Subcutaneous abdominal adipose tissue (tissue), 5 donors: ENCODE data around the gene TMEM151A.
A peak's percentile ranks its signal among the peaks of the same experiment; 100 is the strongest.

Source experiments
- H3K27ac ChIP-seq: one replicate; pipeline ENCODE4 v1.7.0; 2013; ENCODE audit warnings: low read depth, mild to moderate bottlenecking, inconsistent platforms, low read length, moderate library complexity
- H3K27me3 ChIP-seq, 5 donors: one replicate each; pipeline ENCODE4 v1.7.0; 2013; ENCODE audit warnings: low read length in 5 of 5, inconsistent platforms in 1 of 5; ENCODE audit not compliant: control insufficient read depth in 5 of 5, insufficient read depth in 4 of 5
- H3K36me3 ChIP-seq, 5 donors: one replicate each; pipeline ENCODE4 v1.7.0; 2013; ENCODE audit warnings: low read length in 5 of 5; ENCODE audit not compliant: control insufficient read depth in 5 of 5, insufficient read depth in 5 of 5
- H3K4me1 ChIP-seq, 5 donors: one replicate each; pipeline ENCODE4 v1.7.0; 2013; ENCODE audit warnings: low read length in 5 of 5, mild to moderate bottlenecking in 3 of 5, moderate library complexity in 1 of 5; ENCODE audit not compliant: control insufficient read depth in 5 of 5, insufficient read depth in 5 of 5
- H3K4me3 ChIP-seq, 5 donors: one replicate each; pipeline ENCODE4 v1.7.0; 2013; ENCODE audit warnings: low read length in 5 of 5, low read depth in 1 of 5
- H3K9ac ChIP-seq, 5 donors: one replicate each; pipeline ENCODE4 v1.7.0; 2013; ENCODE audit warnings: low read length in 5 of 5, mild to moderate bottlenecking in 4 of 5, moderate library complexity in 3 of 5
- H3K9me3 ChIP-seq, 5 donors: one replicate each; pipeline ENCODE4 v1.7.0; 2013; ENCODE audit warnings: low read length in 5 of 5; ENCODE audit not compliant: control insufficient read depth in 5 of 5
- donor health status: healthy.
- donor health status: healthy.
- donor health status: healthy.
- donor health status: healthy.
- donor health status: healthy.

TMEM151A gene

DNA sequence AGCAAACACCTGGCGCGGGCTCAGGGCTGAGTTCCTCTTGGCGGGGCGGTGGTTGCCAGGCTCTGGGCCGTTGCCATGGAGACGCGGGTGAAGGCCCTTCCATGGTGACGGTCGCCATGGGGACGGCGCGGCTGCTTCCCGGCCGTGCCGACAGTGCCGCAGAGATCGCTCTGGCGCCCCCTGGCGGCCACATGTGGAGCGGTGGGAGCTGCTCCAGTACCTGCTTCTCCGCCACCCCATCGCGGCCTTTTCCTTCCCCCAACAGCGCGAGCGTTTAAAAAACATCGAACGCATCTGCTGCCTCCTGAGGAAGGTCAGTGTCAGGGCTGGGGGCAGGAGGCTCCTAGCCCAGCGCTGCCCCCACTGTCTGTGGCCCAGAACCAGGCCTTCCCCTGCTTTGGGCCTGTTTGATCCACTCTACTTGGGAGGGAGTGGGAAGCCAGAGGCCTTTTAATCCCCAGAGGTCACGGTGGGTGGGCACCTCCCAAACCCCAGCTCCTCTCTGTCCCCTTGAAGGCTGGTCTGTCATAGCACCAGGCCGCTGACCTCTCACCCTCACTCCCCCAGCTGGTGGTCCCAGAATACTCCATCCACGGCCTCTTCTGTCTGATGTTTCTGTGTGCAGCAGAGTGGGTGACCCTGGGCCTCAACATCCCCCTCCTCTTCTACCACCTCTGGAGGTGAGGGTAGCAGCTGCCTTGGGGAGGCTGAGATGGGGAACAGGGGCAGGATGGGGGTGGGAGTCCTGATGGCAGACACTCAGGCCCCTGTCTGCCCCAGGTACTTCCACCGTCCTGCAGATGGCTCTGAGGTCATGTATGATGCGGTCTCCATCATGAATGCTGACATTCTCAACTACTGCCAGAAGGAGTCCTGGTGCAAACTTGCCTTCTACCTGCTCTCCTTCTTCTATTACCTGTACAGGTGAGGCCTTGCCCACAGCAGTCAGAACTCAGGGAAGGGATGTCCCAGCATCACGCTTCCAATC is 8.9 kb upstream of the TMEM151A start:
- H3K4me3 ChIP-seq, result no peak overlapping the region
- H3K4me1 ChIP-seq, result peaks cover 1 to 27% (median 15%) of the 10 kb centered on the region in 5 donors
- no peak overlapping the region for H3K27ac ChIP-seq
- peaks cover 0 to 8% (median 3%) of the 10 kb centered on the region in 5 donors for H3K27me3 ChIP-seq
- H3K9me3 ChIP-seq, result no peaks in the 10 kb centered on the region
- peaks cover 0 to 28% (median 11%) of the 10 kb centered on the region in 5 donors for H3K36me3 ChIP-seq
- peak overlapping the region in 1 of 5 donors; percentile 59 for H3K9ac ChIP-seq

DNA sequence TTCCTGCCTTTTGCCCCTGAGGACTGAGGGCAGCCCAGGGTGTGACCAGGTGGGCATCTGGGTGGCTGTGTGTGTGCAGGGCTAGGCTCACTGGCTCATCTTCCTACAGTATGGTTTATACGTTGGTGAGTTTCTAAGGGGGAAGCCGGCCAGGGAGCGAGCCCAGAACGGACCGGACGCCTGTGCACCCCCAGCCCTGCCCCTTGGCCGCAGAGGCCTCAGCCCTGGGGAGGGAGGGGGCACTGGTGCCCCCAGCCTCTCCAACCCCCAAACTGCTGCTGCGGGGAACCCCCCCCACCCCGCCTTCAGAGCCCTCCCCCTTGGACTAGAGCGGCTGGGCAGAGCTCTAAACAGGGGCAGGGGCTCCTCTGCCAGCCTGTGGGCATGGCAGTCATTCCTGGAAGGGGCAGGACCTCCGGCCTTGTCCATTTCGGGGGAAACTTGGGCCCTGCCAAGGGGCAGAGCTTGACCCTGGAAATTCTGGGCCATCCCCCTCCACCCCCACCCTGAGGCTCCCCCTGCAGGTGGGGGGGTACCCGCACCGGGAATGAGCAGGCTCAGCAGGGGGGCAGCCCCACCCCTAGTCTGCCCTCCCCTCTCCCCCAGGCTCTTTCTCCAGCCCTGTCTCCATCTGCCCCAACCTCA is 8.1 kb upstream of the TMEM151A start:
- Histone ChIP-seq H3K27me3 (peaks cover 0 to 8% (median 3%) of the 10 kb centered on the region in 5 donors), H3K9ac (no peak overlapping the region), H3K9me3 (no peaks in the 10 kb centered on the region), H3K36me3 (peaks cover 0 to 28% (median 11%) of the 10 kb centered on the region in 5 donors), H3K27ac (no peak overlapping the region), H3K4me3 (no peak overlapping the region), H3K4me1 (peaks cover 1 to 34% (median 22%) of the 10 kb centered on the region in 5 donors)

DNA sequence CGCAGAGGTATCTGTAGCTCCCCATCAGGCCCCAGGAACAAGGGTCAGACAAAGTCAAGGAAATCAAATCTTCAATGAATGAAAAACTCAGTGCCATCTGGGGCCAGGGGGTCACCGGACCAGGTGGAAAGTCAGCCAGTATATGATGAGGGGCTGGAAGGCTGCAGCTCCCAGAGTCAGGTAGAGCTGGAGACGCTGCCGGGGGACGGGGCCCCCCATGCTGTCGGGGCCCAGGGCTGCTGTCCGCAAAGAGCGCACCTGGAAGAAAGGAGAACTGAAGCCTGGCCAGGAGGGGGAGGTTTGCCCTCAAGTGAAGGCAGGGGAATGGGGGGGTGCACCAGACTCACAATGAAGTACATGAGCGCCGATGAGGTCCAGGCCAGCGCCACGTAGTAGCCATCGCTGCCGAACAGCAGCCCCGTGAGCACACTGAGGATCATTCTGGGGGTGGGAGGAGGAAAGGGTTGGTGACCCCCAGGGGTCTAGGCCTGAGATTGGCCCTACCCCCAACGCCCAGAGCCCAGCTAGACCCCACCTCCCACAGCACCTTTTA is 7.1 kb upstream of the TMEM151A start:
- Histone ChIP-seq H3K9ac (no peak overlapping the region), H3K36me3 (peaks cover 0 to 28% (median 11%) of the 10 kb centered on the region in 5 donors), H3K27me3 (peaks cover 0 to under 1% (median 0%) of the 10 kb centered on the region in 5 donors), H3K9me3 (no peaks in the 10 kb centered on the region), H3K4me1 (peaks cover 3 to 40% (median 27%) of the 10 kb centered on the region in 5 donors), H3K27ac (no peak overlapping the region), H3K4me3 (no peak overlapping the region)

- H3K27me3 ChIP-seq, result no peaks in the 10 kb centered on the region
- peaks cover 0 to 28% (median 11%) of the 10 kb centered on the region in 5 donors for H3K36me3 ChIP-seq
- H3K4me3 ChIP-seq, result no peak overlapping the region
- no peaks in the 10 kb centered on the region for H3K9me3 ChIP-seq
- peaks cover 3 to 45% (median 34%) of the 10 kb centered on the region in 5 donors for H3K4me1 ChIP-seq
- H3K27ac ChIP-seq, result no peak overlapping the region
- H3K9ac ChIP-seq, result no peak overlapping the region
Observed at GRCh38 chr11:66285250-66285947, 6.3 kb upstream of the TMEM151A start.

- Histone ChIP-seq H3K9ac (peak overlapping the region in 1 of 5 donors; percentile 35), H3K4me1 (peaks cover 3 to 49% (median 35%) of the 10 kb centered on the region in 5 donors), H3K36me3 (peaks cover 0 to 28% (median 11%) of the 10 kb centered on the region in 5 donors), H3K27me3 (peaks cover 4 to 9% (median 6%) of the 10 kb centered on the region in 5 donors), H3K27ac (no peak overlapping the region), H3K4me3 (no peak overlapping the region), H3K9me3 (no peaks in the 10 kb centered on the region)
Observed at GRCh38 chr11:66286699-66287098, 5.0 kb upstream of the TMEM151A start.

DNA sequence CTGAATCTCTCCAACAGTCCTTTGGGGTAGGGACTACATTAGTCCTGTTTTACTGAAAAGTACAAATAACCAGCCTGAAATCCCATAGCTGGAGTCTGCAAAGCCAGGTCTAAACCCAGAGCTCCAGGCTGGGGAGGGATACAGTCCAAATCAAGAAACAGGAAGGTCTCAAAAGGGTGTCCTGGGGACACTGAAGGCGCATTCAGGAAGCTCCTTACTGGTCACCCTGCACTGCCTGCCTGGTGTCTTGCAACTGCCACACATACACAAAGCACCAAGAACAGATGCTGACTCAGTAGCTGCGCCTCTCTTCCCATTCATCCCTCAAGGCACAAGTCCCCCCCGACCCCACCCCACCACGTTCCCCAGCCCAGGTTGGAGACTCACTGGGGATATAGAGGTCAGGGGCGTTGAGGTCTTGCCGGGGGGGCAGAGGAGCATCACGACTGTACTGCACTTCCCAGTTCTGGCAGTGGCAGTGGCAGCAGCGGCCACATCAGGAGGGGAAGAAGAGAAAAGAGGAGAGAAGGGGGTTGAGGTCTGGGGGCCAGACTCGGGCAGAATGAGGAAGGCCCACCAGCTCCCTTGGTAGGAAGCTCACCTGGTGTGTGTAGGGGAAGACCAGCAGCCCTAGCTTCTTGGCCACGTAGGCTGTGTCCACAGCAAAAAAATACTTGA is 4.3 kb upstream of the TMEM151A start:
- H3K27ac ChIP-seq, result no peak overlapping the region
- no peaks in the 10 kb centered on the region for H3K9me3 ChIP-seq
- peaks cover 3 to 49% (median 35%) of the 10 kb centered on the region in 5 donors for H3K4me1 ChIP-seq
- H3K36me3 ChIP-seq, result peaks cover 0 to 28% (median 11%) of the 10 kb centered on the region in 5 donors
- peak overlapping the region in 3 of 5 donors; percentile 80 to 90 (median 86) for H3K4me3 ChIP-seq
- peaks cover 7 to 13% (median 8%) of the 10 kb centered on the region in 5 donors for H3K27me3 ChIP-seq
- H3K9ac ChIP-seq, result peak overlapping the region in 2 of 5 donors; percentile 93 to 94

DNA sequence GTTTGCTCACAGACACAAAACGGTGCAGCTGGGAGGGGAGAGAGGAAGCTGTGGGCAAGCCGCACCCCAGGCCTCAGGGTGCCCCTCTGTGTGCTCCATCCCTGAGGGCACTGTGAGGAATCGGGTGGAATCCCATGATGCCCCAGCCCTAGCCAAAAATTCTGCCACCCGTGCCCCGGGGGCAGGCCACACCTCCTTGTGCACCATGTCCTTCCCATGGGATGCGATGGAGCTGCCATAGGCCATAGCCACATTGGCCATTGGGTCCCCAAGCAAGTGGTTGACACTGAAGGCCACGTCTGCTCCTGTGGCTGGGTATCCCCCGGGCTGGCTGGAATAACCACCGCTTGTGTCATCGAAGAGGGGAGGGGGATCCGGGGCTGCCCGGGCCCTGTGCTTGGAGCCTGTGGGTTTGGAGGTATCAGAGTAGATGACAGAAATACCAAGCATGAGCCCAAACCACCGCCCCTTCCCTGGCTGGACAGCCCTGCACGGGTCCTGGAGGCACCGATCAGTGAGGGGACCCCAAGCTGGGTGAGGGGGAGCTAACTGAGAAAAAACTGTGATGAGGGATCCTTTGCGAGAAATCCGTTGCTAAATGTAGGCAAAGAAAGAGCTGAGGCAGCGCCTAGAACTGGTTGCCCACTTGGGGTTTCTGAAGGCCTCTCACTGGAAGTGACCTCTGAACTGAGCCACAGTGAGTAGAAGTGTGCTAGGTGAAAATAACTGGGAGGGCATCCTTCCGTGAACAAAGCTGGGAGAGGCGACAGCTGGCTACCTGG is 3.6 kb upstream of the TMEM151A start:
- Histone ChIP-seq H3K27me3 (peaks cover 14 to 20% (median 16%) of the 10 kb centered on the region in 5 donors), H3K9me3 (no peaks in the 10 kb centered on the region), H3K4me3 (peak overlapping the region; percentile 80 to 96 (median 89)), H3K9ac (peak overlapping the region; percentile 73 to 94 (median 87)), H3K27ac (peak overlapping the region; percentile 90), H3K36me3 (peaks cover 0 to 28% (median 11%) of the 10 kb centered on the region in 5 donors), H3K4me1 (peaks cover 3 to 43% (median 31%) of the 10 kb centered on the region in 5 donors)

GRCh38 chr11:66288671-66289547 is 2.8 kb upstream of the TMEM151A start, which contains the start of gene YIF1A:
TSS of gene YIF1A (minus strand) at chr11:66289143. CDS start at chr11:66288985, 158 bp downstream.
- Histone ChIP-seq H3K4me1 (peaks cover 3 to 43% (median 31%) of the 10 kb centered on the region in 5 donors), H3K9ac (peak within 1 kb of the TSS; percentile 73 to 94 (median 87)), H3K9me3 (no peaks in the 10 kb centered on the region), H3K4me3 (peak within 1 kb of the TSS; percentile 80 to 96 (median 89)), H3K27ac (peak within 1 kb of the TSS; percentile 90), H3K27me3 (peaks cover 22 to 28% (median 24%) of the 10 kb centered on the region in 5 donors), H3K36me3 (peaks cover 0 to 25% (median 11%) of the 10 kb centered on the region in 5 donors)
